GM12801 (cell line): ENCODE data around the gene USH2A.

Experiments
- TF ChIP-seq, protein P1 (sequence below): IDR thresholded peaks from one replicate; pipeline ENCODE4 v1.5.1; 2011; ENCODE audit warnings: control low read depth; ENCODE audit not compliant: insufficient read length; ENCODE audit errors: extremely low read depth

Gene USH2A

DNA sequence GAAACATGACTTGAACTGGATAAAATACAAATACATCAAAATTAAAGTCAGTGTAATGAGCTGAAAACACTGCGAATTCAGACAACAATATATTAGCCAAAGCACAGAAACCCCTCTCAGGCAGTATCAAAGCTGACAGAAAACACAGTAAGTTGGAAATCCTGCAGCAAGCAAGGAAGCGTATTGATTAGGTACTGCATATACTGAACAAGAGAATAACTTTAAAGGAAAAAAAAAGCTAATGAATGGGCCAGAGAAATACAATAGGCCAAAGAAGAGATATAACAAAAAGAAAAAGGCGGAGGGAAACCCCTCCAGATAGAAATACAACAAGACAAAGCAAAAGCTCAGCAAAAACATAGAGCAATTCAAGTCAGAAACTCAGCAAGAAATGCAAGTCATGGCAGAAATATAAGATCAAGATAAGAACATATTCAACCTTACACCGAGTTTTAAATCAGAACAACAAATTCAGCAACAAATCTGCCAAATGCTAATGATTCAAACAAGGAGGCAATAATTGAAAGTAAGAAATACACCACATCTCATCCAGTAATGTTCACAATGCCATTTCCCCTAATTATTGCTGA lies 299.0 kb downstream of the USH2A start:
- TF ChIP-seq, protein P1, sequence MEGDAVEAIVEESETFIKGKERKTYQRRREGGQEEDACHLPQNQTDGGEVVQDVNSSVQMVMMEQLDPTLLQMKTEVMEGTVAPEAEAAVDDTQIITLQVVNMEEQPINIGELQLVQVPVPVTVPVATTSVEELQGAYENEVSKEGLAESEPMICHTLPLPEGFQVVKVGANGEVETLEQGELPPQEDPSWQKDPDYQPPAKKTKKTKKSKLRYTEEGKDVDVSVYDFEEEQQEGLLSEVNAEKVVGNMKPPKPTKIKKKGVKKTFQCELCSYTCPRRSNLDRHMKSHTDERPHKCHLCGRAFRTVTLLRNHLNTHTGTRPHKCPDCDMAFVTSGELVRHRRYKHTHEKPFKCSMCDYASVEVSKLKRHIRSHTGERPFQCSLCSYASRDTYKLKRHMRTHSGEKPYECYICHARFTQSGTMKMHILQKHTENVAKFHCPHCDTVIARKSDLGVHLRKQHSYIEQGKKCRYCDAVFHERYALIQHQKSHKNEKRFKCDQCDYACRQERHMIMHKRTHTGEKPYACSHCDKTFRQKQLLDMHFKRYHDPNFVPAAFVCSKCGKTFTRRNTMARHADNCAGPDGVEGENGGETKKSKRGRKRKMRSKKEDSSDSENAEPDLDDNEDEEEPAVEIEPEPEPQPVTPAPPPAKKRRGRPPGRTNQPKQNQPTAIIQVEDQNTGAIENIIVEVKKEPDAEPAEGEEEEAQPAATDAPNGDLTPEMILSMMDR, result no peak

DNA sequence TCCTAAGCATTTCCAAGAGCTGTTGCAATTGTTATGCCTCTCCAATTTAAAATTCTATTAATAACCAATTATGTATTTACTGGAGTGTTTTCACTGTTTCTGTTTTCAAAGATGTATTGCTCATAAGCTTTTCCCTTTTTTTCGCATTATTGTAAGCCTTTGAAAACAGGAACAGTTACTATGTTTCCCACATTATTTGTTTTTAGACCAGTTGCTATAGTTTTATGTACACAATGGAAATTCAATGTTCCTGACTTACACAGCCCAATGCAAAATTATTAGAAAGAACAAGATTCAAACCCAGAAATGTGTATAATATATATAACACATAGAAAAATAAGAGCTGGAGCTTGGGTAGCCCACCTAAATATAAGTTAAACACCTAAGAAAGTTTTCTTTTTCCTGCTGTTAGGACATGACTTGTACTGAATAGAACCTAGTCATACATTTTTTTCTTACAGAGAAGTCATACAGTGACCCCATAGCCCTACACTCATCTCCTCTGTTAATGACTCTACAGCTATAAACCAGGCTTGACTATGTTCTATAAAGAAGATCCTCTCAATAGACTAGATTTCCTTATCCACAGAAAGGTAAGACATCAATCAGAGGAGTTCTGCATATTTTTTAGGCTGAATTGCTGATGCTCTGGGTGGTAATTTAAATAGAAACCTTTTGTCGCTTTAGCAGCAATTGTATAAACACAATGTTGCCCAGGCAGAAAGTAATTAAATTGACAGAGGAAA lies 299.6 kb downstream of the USH2A start:
- TF ChIP-seq, protein P1, result no peak

DNA sequence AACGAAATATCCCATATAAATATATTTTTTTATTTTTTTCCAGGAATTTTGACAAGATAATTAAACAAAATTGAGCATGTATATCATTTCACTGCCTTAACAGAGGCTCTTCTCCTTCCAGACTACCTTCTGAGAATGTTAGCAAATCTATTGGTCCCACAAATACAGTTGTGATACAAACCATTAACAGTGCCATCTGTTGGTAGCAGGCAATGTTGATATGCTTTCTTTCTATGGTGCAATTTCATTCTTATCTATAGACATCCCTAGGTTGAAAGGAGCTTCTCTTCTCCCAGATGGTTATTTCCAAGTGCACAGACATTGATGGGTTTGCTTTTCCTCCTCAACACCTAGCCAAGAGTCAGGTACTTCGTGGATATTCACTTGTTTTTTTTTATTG lies 303.6 kb downstream of the USH2A start:
- TF ChIP-seq, protein P1, result no peak

DNA sequence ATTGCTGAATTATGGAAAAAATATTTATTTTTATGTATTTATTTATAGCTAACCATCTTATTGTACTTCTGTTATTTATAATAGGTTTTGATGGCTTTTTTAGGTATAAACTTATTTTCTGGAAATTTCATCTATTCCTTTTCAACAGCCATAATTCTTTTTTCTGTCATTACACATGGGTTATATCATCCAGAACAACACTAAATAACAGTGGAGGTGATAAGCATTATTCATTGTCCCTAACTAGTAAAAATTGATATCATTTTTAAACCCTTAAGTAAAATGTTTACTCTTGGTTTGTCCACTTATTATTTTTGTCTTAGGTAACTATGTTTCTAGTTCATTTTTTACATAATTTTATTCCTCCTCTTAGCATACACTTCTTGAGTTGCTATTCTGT lies 309.1 kb downstream of the USH2A start:
- TF ChIP-seq, protein P1, result no peak

DNA sequence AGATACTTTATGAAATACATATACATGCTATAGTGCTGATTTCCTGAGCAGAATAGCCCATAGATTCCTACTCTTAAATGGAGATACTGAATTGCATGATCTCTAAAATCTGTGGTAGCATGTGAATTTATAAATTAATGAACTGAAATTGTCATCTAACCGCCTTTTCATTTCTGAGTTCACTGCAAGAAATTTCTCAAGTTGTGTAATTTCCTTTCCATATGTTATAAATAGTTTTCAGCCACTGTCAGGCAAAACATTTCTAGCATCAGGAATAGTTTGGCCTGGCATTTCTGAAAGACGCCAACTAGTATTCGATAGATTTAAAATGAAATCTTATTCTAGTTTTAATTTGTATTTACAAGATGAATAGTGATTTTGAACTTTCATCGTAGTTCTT lies 310.1 kb downstream of the USH2A start:
- TF ChIP-seq, protein P1, result no peak

DNA sequence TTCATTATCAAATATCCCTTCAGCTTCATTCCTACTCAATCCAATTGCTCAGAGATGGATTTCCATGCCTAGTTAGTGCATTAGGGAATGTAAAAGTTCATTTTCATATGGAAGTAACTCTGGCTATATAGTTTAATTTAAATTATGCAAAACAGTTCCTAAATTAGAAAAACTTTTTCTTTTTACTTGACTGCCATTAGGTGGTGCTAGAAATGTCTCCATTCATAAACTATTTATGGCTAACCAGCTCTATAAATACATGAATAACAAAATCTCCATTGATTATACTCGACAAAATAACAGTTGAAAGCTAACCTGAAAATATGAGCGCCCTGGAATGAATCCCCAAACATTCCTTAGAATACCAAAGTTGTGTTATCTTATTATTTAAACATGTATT lies 311.4 kb downstream of the USH2A start:
- TF ChIP-seq, protein P1, result no peak

DNA sequence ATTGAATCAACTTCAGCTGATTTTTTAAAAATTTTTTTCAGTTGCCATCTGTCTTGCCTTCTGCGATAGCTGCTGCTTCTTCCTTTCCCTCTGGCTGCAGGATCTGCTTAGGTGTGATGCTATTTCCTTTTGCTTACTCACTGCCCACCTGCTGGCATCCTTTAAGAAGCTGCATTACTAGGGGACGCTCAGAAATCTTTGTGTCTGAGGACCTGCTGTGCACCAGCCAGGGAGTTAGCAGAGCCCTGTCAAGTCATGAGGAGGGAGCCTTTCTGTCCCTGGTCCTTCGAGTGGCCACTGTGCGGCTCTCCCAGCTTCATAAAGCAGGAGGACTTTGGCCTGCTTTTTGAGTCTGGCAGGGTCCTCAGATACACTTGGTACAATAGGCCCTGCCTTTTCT lies 327.8 kb downstream of the USH2A start:
- TF ChIP-seq, protein P1, result no peak
